LHCN-M2 (cell line): ENCODE data around the gene KCNQ1. TPM values are rescaled to one million over a fixed set of nuclear protein-coding genes. Genes with fewer than 3 reads are reported as not detected.

Source experiments
- DNase-seq: peaks from one replicate; pipeline ENCODE4 v3.0.0-alpha.2; 2012; ENCODE audit warnings: low read depth
- total RNA-seq: library from RNA; depleted of rRNA; stranded (reverse); fragments of >200 nt; gene quantifications from 2 replicates; pipeline ENCODE4 v1.2.3, GENCODE V29; 2014

The KCNQ1 gene
- total RNA-seq, 1 experiment from 2014 or later, result not detected

- no peak for DNase-seq
Measured at GRCh38 chr11:2409611-2410468, 35.0 kb upstream of the KCNQ1 start.

- DNase-seq, result no peak
Measured at GRCh38 chr11:2410616-2411015, 34.2 kb upstream of the KCNQ1 start.

DNA sequence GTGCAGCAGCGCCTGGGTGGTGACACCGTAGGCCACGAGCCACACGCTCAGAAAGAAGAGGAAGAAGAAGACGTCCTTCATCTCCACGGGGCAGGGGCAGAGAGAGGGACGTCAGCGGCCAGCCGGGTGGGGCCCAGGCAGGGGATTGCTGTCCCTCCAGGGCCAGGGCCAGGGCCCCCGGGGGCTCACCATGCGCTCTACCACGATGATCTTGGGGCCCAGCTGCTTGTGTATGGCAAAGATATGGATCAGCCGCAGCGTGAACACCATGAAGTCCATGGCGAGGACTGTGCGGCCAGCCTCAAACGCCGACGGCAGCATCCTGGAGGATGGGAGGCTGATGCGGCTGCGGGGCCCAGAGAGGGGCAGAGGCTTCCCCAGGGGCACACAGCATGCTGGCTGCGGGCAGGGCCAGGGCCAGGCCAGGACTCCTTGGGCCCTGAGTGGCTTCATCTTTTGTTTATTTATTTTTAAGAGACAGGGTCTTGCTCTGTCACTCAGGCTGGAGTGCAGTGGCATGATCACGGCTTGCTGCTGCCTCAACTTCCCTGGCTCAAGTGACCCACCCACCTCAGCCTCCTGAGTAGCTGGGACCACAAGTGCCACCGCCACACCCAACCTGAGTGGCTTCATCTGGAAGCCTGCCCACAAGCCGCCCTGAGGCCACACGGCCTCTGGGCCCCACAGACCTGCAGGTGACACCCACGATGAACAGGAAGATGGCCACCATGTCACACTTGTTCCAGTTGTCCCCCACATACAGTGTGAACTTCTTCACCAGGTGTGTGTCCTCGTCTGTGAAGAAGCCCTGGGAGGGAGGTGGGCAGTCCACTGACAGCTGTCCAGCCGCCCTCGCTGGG, 33.1 kb upstream of the KCNQ1 start:
- DNase-seq, result no peak

DNA sequence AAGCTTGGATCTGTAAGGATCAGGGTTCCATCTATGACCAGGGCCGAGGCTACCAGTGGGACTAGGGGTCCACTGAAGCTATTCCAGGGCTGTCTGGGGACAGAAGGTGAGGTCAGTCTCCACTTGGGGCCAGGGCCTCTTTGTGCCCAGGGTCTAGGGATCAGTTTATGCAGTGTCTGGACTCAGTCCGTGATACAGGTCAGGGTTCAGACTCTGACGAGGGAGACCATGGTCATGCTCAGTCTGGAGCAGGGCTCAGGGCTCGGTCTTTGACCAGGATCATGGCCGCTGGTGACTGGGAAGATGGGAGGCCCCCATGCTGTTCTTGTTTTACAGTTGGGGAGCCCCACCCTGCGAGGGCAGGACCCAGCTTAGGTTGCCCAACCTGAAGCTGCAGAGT, 32.5 kb upstream of the KCNQ1 start:
- DNase-seq, result no peak

GRCh38 chr11:2413742-2414579, 30.8 kb upstream of the KCNQ1 start:
- DNase-seq, result no peak

- DNase-seq, result no peak
Measured at GRCh38 chr11:2414616-2415015, 30.2 kb upstream of the KCNQ1 start.

- no peak for DNase-seq
Measured at GRCh38 chr11:2415171-2415570, 29.6 kb upstream of the KCNQ1 start.

GRCh38 chr11:2415601-2416380, 29.0 kb upstream of the KCNQ1 start:
- DNase-seq, result no peak

GRCh38 chr11:2416765-2417164, 28.0 kb upstream of the KCNQ1 start:
- no peak for DNase-seq

GRCh38 chr11:2417856-2418692, 26.7 kb upstream of the KCNQ1 start:
- DNase-seq, result no peak

DNA sequence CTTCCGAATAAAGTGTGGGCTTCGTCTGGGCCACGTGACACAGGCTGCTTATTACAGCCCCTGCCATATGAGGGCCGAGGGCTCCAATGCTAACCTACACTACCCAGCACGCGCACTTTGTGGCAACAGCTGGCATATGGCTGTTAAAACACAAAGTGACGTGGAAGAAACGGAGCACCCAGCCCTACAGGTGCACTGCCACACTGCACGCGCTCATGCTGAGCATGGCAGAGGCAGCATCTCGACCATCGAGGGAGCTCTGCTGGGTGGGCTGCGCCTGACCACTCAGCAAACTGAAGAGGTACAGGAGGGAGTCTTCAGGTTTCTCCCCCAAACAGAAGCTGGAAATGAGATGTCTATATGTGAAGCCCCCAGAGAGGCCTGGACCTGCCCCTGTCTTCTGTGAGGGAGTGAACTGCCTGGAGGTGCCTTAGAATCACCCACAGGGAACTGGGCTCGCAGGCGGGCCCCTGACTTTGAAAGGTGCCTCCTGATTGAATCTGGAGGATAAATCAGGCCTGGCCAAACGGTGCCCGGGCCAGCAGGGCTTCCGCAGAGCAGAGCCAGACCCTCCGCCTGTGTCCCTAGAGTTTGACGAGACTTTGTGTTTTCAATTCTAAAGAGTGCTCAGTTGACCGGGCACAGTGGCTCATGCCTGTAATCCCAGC, 26.0 kb upstream of the KCNQ1 start:
- no peak for DNase-seq

- peak; percentile 59 for DNase-seq
Measured at GRCh38 chr11:2419638-2420501, 24.9 kb upstream of the KCNQ1 start.

DNA sequence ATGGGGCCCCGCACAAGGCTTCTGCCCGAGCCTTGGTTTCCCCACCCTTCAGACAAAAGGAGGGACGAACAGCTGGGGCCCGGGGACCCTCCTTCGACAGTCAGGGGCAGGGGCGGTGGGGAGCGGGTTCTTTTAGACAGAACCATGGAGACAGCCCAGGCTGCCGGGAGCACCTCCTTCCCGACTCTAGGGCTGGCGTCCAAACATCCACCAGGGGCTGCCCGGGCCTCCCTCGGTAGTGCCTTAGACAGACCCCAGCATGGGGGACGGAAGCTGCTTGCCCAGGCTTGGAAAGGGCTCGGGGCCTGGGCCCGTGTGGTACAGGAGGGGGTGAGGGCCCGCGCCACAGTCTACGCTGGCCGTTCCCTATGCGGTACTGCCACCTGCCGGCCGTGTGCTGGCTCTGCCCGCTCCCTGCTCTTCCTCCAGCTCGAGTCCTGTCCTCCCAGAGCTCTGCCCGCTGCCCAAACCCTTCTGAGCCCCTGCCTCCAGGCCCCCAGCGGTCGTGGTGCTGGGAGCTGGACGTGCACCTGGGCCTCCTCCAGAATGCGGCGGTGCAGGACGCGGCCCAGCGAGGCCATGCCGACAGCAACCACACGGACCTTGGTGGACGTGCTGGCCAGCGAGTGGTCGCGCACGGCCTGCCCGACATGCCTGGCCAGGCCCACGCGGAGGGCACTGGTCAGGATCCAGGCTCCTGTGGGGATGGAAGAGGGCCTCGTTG, 24.1 kb upstream of the KCNQ1 start:
- DNase-seq, result peak; percentile 43

GRCh38 chr11:2421226-2421994, 23.4 kb upstream of the KCNQ1 start:
- DNase-seq, result no peak

DNA sequence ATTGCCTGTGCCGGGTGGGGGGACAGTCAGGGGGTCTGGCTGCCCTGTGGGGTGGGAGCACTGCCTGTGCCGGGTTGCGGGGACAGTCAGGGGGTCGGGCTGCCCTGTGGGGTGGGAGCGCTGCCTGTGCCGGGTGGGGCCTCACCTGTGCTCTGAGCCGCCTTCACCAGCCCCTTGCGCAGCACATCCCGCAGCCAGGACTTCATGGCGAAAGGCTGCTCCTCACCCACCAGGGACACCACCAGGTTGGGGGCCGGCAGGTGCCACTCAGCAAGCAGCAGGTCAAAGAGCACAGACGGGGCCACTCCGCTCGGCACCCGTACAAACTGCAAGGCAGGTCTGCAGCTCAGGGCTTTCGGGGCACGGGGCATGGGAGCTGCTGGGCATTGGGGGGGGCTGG, 22.8 kb upstream of the KCNQ1 start:
- DNase-seq, result no peak

GRCh38 chr11:2422461-2423156, 22.2 kb upstream of the KCNQ1 start:
- DNase-seq, result no peak
